Ishikawa (cell line): ENCODE data around the gene COL18A1.

Experiments used
- CEBPB ChIP-seq: IDR thresholded peaks from 2 replicates; pipeline ENCODE4 v1.6.1; 2012
- EGR1 ChIP-seq: IDR thresholded peaks from 2 replicates; pipeline ENCODE4 v1.6.1; 2012
- EP300 ChIP-seq: IDR thresholded peaks from 2 replicates; pipeline ENCODE4 v1.6.1; 2012; ENCODE audit warnings: borderline replicate concordance
- MAX ChIP-seq: IDR thresholded peaks from 2 replicates; pipeline ENCODE4 v1.6.1; 2012
- NFIC ChIP-seq: IDR thresholded peaks from 2 replicates; pipeline ENCODE4 v1.6.1; 2012
- RAD21 ChIP-seq: IDR thresholded peaks from 2 replicates; pipeline ENCODE4 v1.6.1; 2012; ENCODE audit warnings: low read depth
- TCF12 ChIP-seq: IDR thresholded peaks from 2 replicates; pipeline ENCODE4 v1.6.1; 2012; ENCODE audit warnings: low read depth
- TEAD4 ChIP-seq: IDR thresholded peaks from 2 replicates; pipeline ENCODE4 v1.6.1; 2012
- YY1 ChIP-seq: IDR thresholded peaks from 2 replicates; pipeline ENCODE4 v1.6.1; 2012; ENCODE audit warnings: low read depth
- ZBTB7A ChIP-seq: IDR thresholded peaks from 2 replicates; pipeline ENCODE4 v1.6.1; 2012; ENCODE audit warnings: low read depth
- TF ChIP-seq, protein P1 (sequence below): IDR thresholded peaks from 2 replicates; pipeline ENCODE4 v1.6.1; 2012; ENCODE audit warnings: low read depth, mild to moderate bottlenecking

DNA sequence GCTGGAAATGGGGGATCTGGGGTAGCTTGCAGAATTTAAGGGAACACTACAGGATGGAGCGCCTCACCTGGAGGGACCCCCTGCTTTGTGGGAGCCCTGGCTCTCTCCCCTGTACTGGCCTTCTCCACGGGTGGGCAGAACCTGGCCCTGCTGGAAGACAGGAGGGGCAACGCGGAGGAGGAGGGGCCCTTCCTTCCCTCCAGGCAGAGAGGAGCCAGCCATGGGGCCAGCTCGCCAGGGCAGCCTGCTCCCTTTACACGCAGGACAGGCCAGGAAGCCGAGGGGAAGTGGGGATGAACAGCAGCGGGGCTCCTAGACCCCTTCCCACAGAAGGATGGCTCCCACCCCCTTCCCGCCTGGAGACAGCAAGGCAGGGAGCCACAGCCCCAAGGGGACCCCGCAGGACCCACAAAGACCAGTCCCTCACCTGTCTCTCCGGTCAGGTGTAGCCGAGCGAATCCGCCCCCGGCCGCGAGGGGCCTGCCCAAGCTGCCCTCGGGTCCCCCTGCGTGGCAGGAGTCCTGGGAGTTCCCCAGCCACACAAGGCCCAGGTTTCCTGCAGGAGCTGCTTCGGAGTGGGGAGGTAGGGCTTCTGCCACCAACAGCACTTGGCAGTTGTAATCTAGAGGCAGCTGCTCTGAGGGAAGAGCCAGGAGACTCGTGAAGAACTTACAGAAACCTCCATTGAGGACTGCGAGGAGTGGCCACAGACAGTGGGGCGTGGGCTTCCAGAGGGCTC lies 138.9 kb downstream of the COL18A1 start:
- no peak for TF ChIP-seq CEBPB
- TF ChIP-seq, protein P1, sequence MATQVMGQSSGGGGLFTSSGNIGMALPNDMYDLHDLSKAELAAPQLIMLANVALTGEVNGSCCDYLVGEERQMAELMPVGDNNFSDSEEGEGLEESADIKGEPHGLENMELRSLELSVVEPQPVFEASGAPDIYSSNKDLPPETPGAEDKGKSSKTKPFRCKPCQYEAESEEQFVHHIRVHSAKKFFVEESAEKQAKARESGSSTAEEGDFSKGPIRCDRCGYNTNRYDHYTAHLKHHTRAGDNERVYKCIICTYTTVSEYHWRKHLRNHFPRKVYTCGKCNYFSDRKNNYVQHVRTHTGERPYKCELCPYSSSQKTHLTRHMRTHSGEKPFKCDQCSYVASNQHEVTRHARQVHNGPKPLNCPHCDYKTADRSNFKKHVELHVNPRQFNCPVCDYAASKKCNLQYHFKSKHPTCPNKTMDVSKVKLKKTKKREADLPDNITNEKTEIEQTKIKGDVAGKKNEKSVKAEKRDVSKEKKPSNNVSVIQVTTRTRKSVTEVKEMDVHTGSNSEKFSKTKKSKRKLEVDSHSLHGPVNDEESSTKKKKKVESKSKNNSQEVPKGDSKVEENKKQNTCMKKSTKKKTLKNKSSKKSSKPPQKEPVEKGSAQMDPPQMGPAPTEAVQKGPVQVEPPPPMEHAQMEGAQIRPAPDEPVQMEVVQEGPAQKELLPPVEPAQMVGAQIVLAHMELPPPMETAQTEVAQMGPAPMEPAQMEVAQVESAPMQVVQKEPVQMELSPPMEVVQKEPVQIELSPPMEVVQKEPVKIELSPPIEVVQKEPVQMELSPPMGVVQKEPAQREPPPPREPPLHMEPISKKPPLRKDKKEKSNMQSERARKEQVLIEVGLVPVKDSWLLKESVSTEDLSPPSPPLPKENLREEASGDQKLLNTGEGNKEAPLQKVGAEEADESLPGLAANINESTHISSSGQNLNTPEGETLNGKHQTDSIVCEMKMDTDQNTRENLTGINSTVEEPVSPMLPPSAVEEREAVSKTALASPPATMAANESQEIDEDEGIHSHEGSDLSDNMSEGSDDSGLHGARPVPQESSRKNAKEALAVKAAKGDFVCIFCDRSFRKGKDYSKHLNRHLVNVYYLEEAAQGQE = no peak
- no peak for TF ChIP-seq TEAD4
- no peak for TF ChIP-seq MAX
- TF ChIP-seq ZBTB7A = 0 out of 2 replicates have a peak, but pooled peaks have one; percentile 21
- TF ChIP-seq TCF12 = peak; percentile 17; the same call in 1 of the 2 replicates
- TF ChIP-seq NFIC = no peak
- peak; percentile 76 for TF ChIP-seq EGR1
- TF ChIP-seq EP300 = no peak
- no peak for TF ChIP-seq YY1
- TF ChIP-seq RAD21 = no peak
